HCT116 (cell line): ENCODE measurements around the gene MAML3. TPM values are rescaled to one million over a fixed set of nuclear protein-coding genes. Genes with fewer than 3 reads are reported as not detected.

Experiments
- ATAC-seq: fragments of 200-7000 bp; cut with Tn5 transposase; 2 replicates; pipeline ENCODE4 v1.9.1; 2020; ENCODE audit warnings: mild to moderate bottlenecking, moderate library complexity
- BruUV-seq: library from RNA; stranded (reverse); fragments of 400-500 nt; replicated peaks from 2 replicates; lab custom pipeline; 2021; lab: Mats Ljungman, UMichigan
- CTCF ChIA-PET: fragments of 300-600 bp; sonication (Branson Sonifier 250); formaldehyde crosslinking; loops from one replicate; lab custom pipeline; 2021; ENCODE audit warnings: antibody characterized with exemption; lab: Charles Lee
- POLR2A ChIA-PET: fragments of 300-600, 350-600 bp; sonication (Branson Sonifier 250); formaldehyde crosslinking; loops from one replicate; lab custom pipeline; 2021; ENCODE audit warnings: antibody characterized with exemption; lab: Charles Lee
- RAD21 ChIA-PET, 2 experiments: fragments of 300-600 bp; sonication (Branson Sonifier 250); formaldehyde crosslinking; loops; one replicate each; lab custom pipeline; 2023; ENCODE audit warnings: low total read pairs in 2 of 2; ENCODE audit not compliant: uncharacterized antibody in 2 of 2, unreplicated experiment in 2 of 2, low non-redundant PET in 1 of 2; lab: Charles Lee
- DNase-seq: peaks from one replicate; pipeline ENCODE4 v3.0.0-alpha.2; 2010; ENCODE audit warnings: low read depth, low spot score
- H2AFZ ChIP-seq: fragments of 200-600 bp; shearing (Covaris generic), sonication (generic); 2 replicates; pipeline ENCODE4 v1.6.1; 2017; ENCODE audit warnings: low read depth, mixed run types, mixed read lengths, antibody characterized with exemption, low read length; ENCODE audit not compliant: poor library complexity, severe bottlenecking
- H3K27ac ChIP-seq: 2 replicates; pipeline ENCODE4 v1.5.1; 2012; ENCODE audit warnings: low read depth, low read length
- H3K27me3 ChIP-seq: fragments of 200-600 bp; sonication (generic); 2 replicates; pipeline ENCODE4 v1.6.1; 2016; ENCODE audit warnings: mixed run types, low read length, mixed read lengths; ENCODE audit not compliant: insufficient read depth
- H3K36me3 ChIP-seq, 2 experiments: fragments of 200-500 bp in 1 of 2; fragments of 200-600 bp in 1 of 2; sonication (Bioruptor generic) in 1 of 2; sonication (generic) in 1 of 2; 2 replicates each; pipeline versions ENCODE4 v1.5.1 to v1.6.1; 2014 to 2016; ENCODE audit warnings: low read length in 2 of 2, inconsistent platforms in 1 of 2, mixed read lengths in 1 of 2, mixed run types in 1 of 2; ENCODE audit not compliant: insufficient read depth in 2 of 2, control insufficient read depth in 1 of 2
- H3K4me1 ChIP-seq, 2 experiments: fragments of 200-600 bp in 1 of 2; sonication (generic) in 1 of 2; 2 replicates each; pipeline versions ENCODE4 v1.5.1 to v1.6.1; 2012 to 2017; ENCODE audit warnings: low read length in 2 of 2, inconsistent platforms in 1 of 2, mild to moderate bottlenecking in 1 of 2, mixed read lengths in 1 of 2, mixed run types in 1 of 2, moderate library complexity in 1 of 2; ENCODE audit not compliant: insufficient read depth in 2 of 2, control insufficient read depth in 1 of 2
- H3K4me2 ChIP-seq: fragments of 200-600 bp; sonication (generic); 2 replicates; pipeline ENCODE4 v1.6.1; 2017; ENCODE audit warnings: mixed run types, low read length, mixed read lengths
- H3K4me3 ChIP-seq, 2 experiments: fragments of 200-600 bp in 1 of 2; sonication (generic) in 1 of 2; replicated peaks in 1 of 2; 2 replicates each; pipeline ENCODE4 v1.5.1; 2011 to 2016; ENCODE audit warnings: low read length in 2 of 2, control low read depth in 1 of 2, low read depth in 1 of 2, mild to moderate bottlenecking in 1 of 2, mixed read lengths in 1 of 2, mixed run types in 1 of 2
- H3K79me2 ChIP-seq: fragments of 200-600 bp; sonication (generic); 2 replicates; pipeline ENCODE4 v1.6.1; 2017; ENCODE audit warnings: mild to moderate bottlenecking, mixed run types, low read length, moderate library complexity, mixed read lengths; ENCODE audit not compliant: insufficient read depth
- H3K9ac ChIP-seq: fragments of 200-600 bp; sonication (generic); 2 replicates; pipeline ENCODE4 v1.6.1; 2016; ENCODE audit warnings: low read length, mixed read lengths
- H3K9me2 ChIP-seq: fragments of 200-600 bp; sonication (generic), shearing (Covaris generic); 2 replicates; pipeline ENCODE4 v1.6.1; 2017; ENCODE audit warnings: mixed run types, mild to moderate bottlenecking, moderate library complexity; ENCODE audit not compliant: insufficient read depth
- H3K9me3 ChIP-seq, 2 experiments: fragments of 200-500 bp in 1 of 2; fragments of 200-600 bp in 1 of 2; sonication (Bioruptor generic) in 1 of 2; sonication (generic) in 1 of 2; 2 replicates each; pipeline ENCODE4 v1.6.1; 2014 to 2017; ENCODE audit warnings: low read length in 2 of 2, mixed read lengths in 2 of 2, inconsistent platforms in 1 of 2, low read depth in 1 of 2, mild to moderate bottlenecking in 1 of 2, mixed run types in 1 of 2, moderate library complexity in 1 of 2; ENCODE audit not compliant: control insufficient read depth in 1 of 2, insufficient read depth in 1 of 2
- H4K20me1 ChIP-seq: fragments of 200-600 bp; sonication (generic), shearing (Covaris generic); 2 replicates; pipeline ENCODE4 v1.6.1; 2017; ENCODE audit warnings: mixed run types, mild to moderate bottlenecking, moderate library complexity; ENCODE audit not compliant: insufficient read depth
- CBX3 ChIP-seq: IDR thresholded peaks from 2 replicates; pipeline ENCODE4 v1.6.1; 2012; ENCODE audit warnings: low read depth
- EGR1 ChIP-seq: IDR thresholded peaks from 2 replicates; pipeline ENCODE4 v1.6.1; 2012; ENCODE audit warnings: low read depth
- ELF1 ChIP-seq: IDR thresholded peaks from 2 replicates; pipeline ENCODE4 v1.6.1; 2012; ENCODE audit warnings: low read depth, borderline replicate concordance
- EZH2 ChIP-seq: fragments of 200-600 bp; sonication (generic); IDR thresholded peaks from 2 replicates; pipeline ENCODE4 v1.6.1; 2017; ENCODE audit warnings: antibody characterized with exemption, mixed run types
- POLR2A ChIP-seq: IDR thresholded peaks from 2 replicates; pipeline ENCODE4 v1.7.0; 2011; ENCODE audit warnings: borderline replicate concordance; ENCODE audit not compliant: insufficient read depth, insufficient read length; ENCODE audit errors: extremely low read depth
- POLR2AphosphoS5 ChIP-seq: IDR thresholded peaks from 2 replicates; pipeline ENCODE4 v1.6.1; 2011; ENCODE audit warnings: mild to moderate bottlenecking, low read depth, low read length, moderate library complexity
- RAD21 ChIP-seq: IDR thresholded peaks from 2 replicates; pipeline ENCODE4 v1.6.1; 2012; ENCODE audit warnings: low read depth, mild to moderate bottlenecking
- SRF ChIP-seq: IDR thresholded peaks from 2 replicates; pipeline ENCODE4 v1.6.1; 2012; ENCODE audit warnings: low read depth
- TCF7L2 ChIP-seq: IDR thresholded peaks from 2 replicates; pipeline ENCODE4 v1.7.0; 2011; ENCODE audit warnings: borderline replicate concordance, inconsistent platforms; ENCODE audit not compliant: insufficient read depth, insufficient read length; ENCODE audit errors: extremely low read depth
- YY1 ChIP-seq: IDR thresholded peaks from 2 replicates; pipeline ENCODE4 v1.6.1; 2011; ENCODE audit warnings: low read length, low read depth, moderate library complexity, mild to moderate bottlenecking; ENCODE audit not compliant: insufficient replicate concordance; ENCODE audit errors: extremely low read depth
- ZFX ChIP-seq: fragments of 450-650 bp; IDR thresholded peaks from 2 replicates; pipeline ENCODE4 v1.6.1; 2017
- intact Hi-C: fragments of 100-400 bp; cut with micrococcal nuclease; formaldehyde crosslinking; loops from 2 replicates; pipeline ENCODE4 v1.10.0; 2022
- total RNA-seq: library from RNA; stranded (reverse); gene quantifications from one replicate; pipeline ENCODE4 v1.2.1, GENCODE V29; 2021; ENCODE audit not compliant: unreplicated experiment
- TF ChIP-seq, protein P1 (sequence below): IDR thresholded peaks from 2 replicates; pipeline ENCODE4 v1.6.1; 2012
- TF ChIP-seq, protein P2 (sequence below): IDR thresholded peaks from 2 replicates; pipeline ENCODE4 v1.6.1; 2012
- TF ChIP-seq, protein P3 (sequence below), 3 experiments: fragments of 200-600 bp in 1 of 3; sonication (generic) in 1 of 3; IDR thresholded peaks in 2 of 3; conservative IDR thresholded peaks in 1 of 3; 2 replicates each; pipeline ENCODE4 v1.5.1; 2012 to 2017; ENCODE audit warnings: low read depth in 2 of 3, low read length in 2 of 3, antibody characterized with exemption in 1 of 3, borderline replicate concordance in 1 of 3, control low read depth in 1 of 3, mild to moderate bottlenecking in 1 of 3, mixed read lengths in 1 of 3, mixed run types in 1 of 3, moderate library complexity in 1 of 3; ENCODE audit not compliant: insufficient read depth in 1 of 3

The MAML3 gene
- total RNA-seq, 1 experiment from 2014 or later: 3.1 TPM

DNA sequence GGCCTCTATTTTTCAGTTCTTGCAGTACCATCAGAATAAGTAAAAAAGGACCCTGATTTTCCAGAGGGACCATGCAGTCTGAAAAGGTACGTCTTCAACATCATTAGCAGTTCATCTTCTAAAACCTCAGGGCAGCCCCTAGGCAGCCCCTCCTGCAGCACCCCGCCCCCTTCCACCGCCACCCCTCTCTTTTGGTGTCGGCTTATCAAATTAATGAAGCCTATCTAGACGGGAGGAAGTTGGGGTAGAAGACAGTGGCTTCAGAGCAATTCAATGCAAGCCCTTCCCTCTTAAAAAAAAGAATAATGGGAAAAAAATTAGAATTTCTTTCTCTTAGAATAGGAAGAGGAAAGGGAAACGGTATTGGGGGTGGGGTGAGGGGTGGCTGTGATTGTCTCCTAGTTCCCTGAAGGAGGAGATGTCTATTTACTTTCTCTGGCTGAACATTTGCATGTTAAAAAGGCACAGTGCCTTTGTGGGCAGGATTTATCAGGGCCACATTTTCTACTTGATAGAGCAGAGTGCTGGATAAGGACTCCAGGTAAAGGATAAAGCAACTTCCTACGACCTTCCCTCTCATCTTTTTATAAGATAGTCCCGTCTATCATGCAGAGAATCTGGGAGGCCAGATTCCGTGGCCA, 329.0 kb downstream of the MAML3 start:
- H3K79me2 ChIP-seq: no peaks in the 10 kb centered on the region
- RAD21 ChIA-PET: no interaction called here
- TF ChIP-seq POLR2AphosphoS5 (no peak), ELF1 (no peak), POLR2A (no peak), CBX3 (no peak), ZFX (no peak), EGR1 (no peak), RAD21 (no peak), TCF7L2 (no peak), SRF (no peak), YY1 (no peak), EZH2 (no peak)
- TF ChIP-seq, protein P1, sequence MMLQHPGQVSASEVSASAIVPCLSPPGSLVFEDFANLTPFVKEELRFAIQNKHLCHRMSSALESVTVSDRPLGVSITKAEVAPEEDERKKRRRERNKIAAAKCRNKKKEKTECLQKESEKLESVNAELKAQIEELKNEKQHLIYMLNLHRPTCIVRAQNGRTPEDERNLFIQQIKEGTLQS: no peak
- TF ChIP-seq, protein P2, sequence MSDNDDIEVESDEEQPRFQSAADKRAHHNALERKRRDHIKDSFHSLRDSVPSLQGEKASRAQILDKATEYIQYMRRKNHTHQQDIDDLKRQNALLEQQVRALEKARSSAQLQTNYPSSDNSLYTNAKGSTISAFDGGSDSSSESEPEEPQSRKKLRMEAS: no peak
- TF ChIP-seq, protein P3, sequence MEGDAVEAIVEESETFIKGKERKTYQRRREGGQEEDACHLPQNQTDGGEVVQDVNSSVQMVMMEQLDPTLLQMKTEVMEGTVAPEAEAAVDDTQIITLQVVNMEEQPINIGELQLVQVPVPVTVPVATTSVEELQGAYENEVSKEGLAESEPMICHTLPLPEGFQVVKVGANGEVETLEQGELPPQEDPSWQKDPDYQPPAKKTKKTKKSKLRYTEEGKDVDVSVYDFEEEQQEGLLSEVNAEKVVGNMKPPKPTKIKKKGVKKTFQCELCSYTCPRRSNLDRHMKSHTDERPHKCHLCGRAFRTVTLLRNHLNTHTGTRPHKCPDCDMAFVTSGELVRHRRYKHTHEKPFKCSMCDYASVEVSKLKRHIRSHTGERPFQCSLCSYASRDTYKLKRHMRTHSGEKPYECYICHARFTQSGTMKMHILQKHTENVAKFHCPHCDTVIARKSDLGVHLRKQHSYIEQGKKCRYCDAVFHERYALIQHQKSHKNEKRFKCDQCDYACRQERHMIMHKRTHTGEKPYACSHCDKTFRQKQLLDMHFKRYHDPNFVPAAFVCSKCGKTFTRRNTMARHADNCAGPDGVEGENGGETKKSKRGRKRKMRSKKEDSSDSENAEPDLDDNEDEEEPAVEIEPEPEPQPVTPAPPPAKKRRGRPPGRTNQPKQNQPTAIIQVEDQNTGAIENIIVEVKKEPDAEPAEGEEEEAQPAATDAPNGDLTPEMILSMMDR (IDR thresholded peaks at IDR 0.05 in 2 of 3, conservative IDR thresholded peaks at IDR 0.05 in 1 of 3; ENCODE audit: borderline replicate concordance in 1 of 3, insufficient read depth in 1 of 3, low read depth in 2 of 3, low read length in 2 of 3): no peak
- H4K20me1 ChIP-seq: no peaks in the 10 kb centered on the region
- H3K9me3 ChIP-seq: no peaks in the 10 kb centered on the region
- no peak overlapping the region for H3K4me3 ChIP-seq
- BruUV-seq: no TSS peak
- no peak overlapping the region for H2AFZ ChIP-seq
- no peak overlapping the region for H3K9ac ChIP-seq
- H3K9me2 ChIP-seq: no peaks in the 10 kb centered on the region
- intact Hi-C loops: no loop called here
- no peaks in the 10 kb centered on the region for H3K36me3 ChIP-seq
- POLR2A ChIA-PET: no interaction called here
- CTCF ChIA-PET: no interaction called here
- peaks cover 3% of the 10 kb centered on the region; the same call in 1 of the 2 replicates for H3K27me3 ChIP-seq
- ATAC-seq (no peak), DNase-seq (no peak)
- H3K4me1 ChIP-seq: no peaks in the 10 kb centered on the region
- no peak overlapping the region for H3K4me2 ChIP-seq
- no peak overlapping the region for H3K27ac ChIP-seq
